MM.1S (cell line): Measurements from ENCODE around the gene EIF3A.

Source experiments
- DNase-seq: peaks from one replicate; pipeline ENCODE4 v3.0.0-alpha.2; 2015
- H2AFZ ChIP-seq: fragments of 300-600 bp; sonication (generic); 2 replicates; pipeline ENCODE4 v1.6.0; 2016; ENCODE audit warnings: antibody characterized with exemption, low read length
- H3F3A ChIP-seq: fragments of 300-600 bp; sonication (generic); 2 replicates; pipeline ENCODE4 v1.6.1; 2016; ENCODE audit warnings: mild to moderate bottlenecking, antibody characterized with exemption, low read length, moderate library complexity, mixed read lengths; ENCODE audit not compliant: insufficient read depth
- H3K27ac ChIP-seq: fragments of 300-600 bp; sonication (generic); 2 replicates; pipeline ENCODE4 v1.5.1; 2016; ENCODE audit warnings: mild to moderate bottlenecking, low read length
- H3K27me3 ChIP-seq: fragments of 300-600 bp; sonication (generic); replicated peaks from 2 replicates; pipeline ENCODE4 v1.6.0; 2016; ENCODE audit warnings: low read length; ENCODE audit not compliant: insufficient read depth
- H3K36me3 ChIP-seq: fragments of 300-600 bp; sonication (generic); replicated peaks from 2 replicates; pipeline ENCODE4 v1.6.1; 2016; ENCODE audit warnings: mild to moderate bottlenecking, low read length, mixed read lengths; ENCODE audit not compliant: insufficient read depth
- H3K4me1 ChIP-seq: fragments of 300-600 bp; sonication (generic); 2 replicates; pipeline ENCODE4 v1.6.1; 2016; ENCODE audit warnings: low read length, mixed read lengths
- H3K4me2 ChIP-seq: fragments of 300-600 bp; sonication (generic); 2 replicates; pipeline ENCODE4 v1.6.0; 2016; ENCODE audit warnings: low read depth, low read length
- H3K4me3 ChIP-seq: fragments of 300-600 bp; sonication (generic); 2 replicates; pipeline ENCODE4 v1.5.1; 2016; ENCODE audit warnings: low read length, mixed read lengths
- H3K79me2 ChIP-seq: fragments of 300-600 bp; sonication (generic); 2 replicates; pipeline ENCODE4 v1.6.1; 2016; ENCODE audit warnings: mixed run types, low read length, mixed read lengths
- H3K9ac ChIP-seq: fragments of 300-600 bp; sonication (generic); 2 replicates; pipeline ENCODE4 v1.6.1; 2016; ENCODE audit warnings: low read length, mixed read lengths
- H3K9me2 ChIP-seq: fragments of 300-600 bp; sonication (generic); replicated peaks from 2 replicates; pipeline ENCODE4 v1.6.1; 2016; ENCODE audit warnings: mild to moderate bottlenecking, low read length, mixed read lengths; ENCODE audit not compliant: insufficient read depth
- H3K9me3 ChIP-seq: fragments of 300-600 bp; sonication (generic); replicated peaks from 2 replicates; pipeline ENCODE4 v1.6.1; 2016; ENCODE audit warnings: mild to moderate bottlenecking, low read length, mixed read lengths; ENCODE audit not compliant: insufficient read depth
- H4K20me1 ChIP-seq: fragments of 300-600 bp; sonication (generic); 2 replicates; pipeline ENCODE4 v1.6.1; 2016; ENCODE audit warnings: mild to moderate bottlenecking, low read length, moderate library complexity, mixed read lengths; ENCODE audit not compliant: insufficient read depth
- CTCF ChIP-seq: fragments of 300-600 bp; sonication (generic); IDR thresholded peaks from 2 replicates; pipeline ENCODE4 v1.5.1; 2016; ENCODE audit warnings: antibody characterized with exemption, low read length, mixed read lengths
- EZH2 ChIP-seq: fragments of 300-600 bp; sonication (generic); optimal IDR thresholded peaks from 2 replicates; pipeline ENCODE3; 2017; ENCODE audit warnings: low read depth, mild to moderate bottlenecking, antibody characterized with exemption, low read length, mixed read lengths
- EZH2phosphoT487 ChIP-seq: fragments of 300-600 bp; sonication (generic); IDR thresholded peaks from 2 replicates; pipeline ENCODE4 v1.6.1; 2018; ENCODE audit warnings: antibody characterized with exemption, low read length

The EIF3A gene

DNA sequence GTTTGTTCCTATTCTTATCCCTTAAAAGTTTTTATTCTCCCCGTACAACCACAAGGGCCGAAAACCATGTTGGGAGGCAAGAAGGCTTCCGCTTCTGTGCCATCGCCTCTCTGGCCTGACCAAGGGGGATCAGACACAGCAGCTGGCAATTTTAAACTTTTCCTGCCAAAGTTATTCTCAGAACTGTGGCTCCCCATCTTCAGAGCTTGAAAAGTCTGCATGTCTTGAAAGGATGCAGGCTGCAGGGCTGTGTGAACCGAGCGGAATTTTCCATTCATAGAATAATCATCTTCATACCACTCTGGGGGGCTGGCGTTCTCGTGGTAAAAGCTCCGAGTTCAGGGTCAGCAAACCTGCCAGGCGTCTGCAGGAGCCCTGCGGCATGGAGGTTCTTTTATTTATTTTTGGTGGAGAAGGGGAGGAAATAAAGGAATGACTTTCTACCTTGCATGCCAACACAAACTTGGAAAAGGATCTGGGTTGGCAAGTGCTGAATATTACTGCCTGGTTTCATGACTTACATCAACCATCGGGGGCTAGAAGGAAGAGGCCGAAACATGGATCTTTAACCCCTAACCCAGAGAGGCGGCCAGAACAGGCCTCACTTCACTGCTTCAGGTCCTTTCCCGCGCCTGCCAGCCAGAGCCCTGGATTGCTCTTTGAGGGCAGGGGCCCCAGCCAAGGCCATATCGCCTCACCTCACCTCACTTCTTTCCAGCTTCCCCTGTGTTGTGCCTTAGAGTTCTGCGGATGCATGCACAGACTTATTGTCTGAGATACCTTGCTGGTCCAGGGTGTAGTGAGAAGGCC is 54.1 kb downstream of the EIF3A start:
- Histone ChIP-seq H3K36me3 (no peaks in the 10 kb centered on the region), H3K27ac (no peak overlapping the region), H2AFZ (no peak overlapping the region), H4K20me1 (0 out of 2 replicates have a peak, but pooled peaks cover 2% of the 10 kb centered on the region), H3K9ac (no peak overlapping the region), H3K9me3 (no peaks in the 10 kb centered on the region), H3K4me3 (no peak overlapping the region), H3K79me2 (no peaks in the 10 kb centered on the region), H3F3A (peaks cover 10% of the 10 kb centered on the region), H3K27me3 (no peaks in the 10 kb centered on the region), H3K4me2 (no peak overlapping the region), H3K9me2 (no peaks in the 10 kb centered on the region), H3K4me1 (no peaks in the 10 kb centered on the region)
- no peak for DNase-seq
- TF ChIP-seq EZH2phosphoT487 = no peak
- no peak for TF ChIP-seq EZH2
- no peak for TF ChIP-seq CTCF

DNA sequence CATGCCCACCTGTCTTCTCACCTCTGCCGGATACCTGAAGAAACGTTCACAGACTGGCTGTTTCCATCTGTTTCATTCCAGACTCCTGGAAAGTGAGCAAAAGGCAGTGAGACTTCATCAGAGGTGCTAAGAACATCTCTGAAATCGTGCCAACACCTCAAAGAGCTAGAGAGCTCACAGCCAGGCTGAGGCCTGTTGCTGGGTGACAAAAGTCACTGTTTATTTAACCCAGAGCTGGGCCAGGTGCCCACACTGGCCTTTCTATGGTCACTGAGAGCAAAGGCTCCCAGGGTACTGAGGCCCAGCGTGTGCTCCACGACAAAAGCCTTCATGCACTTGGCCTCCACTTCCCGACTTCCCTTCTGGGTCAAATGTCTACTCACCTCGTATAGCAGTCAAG is 54.8 kb downstream of the EIF3A start:
- Histone ChIP-seq H3K4me1 (no peaks in the 10 kb centered on the region), H3K9me3 (no peaks in the 10 kb centered on the region), H3K27ac (no peak overlapping the region), H3F3A (peaks cover 2% of the 10 kb centered on the region; the same call in 1 of the 2 replicates), H2AFZ (no peak overlapping the region), H3K4me2 (no peak overlapping the region), H3K79me2 (no peaks in the 10 kb centered on the region), H3K9me2 (no peaks in the 10 kb centered on the region), H3K27me3 (no peaks in the 10 kb centered on the region), H4K20me1 (no peaks in the 10 kb centered on the region), H3K4me3 (no peak overlapping the region), H3K36me3 (no peaks in the 10 kb centered on the region), H3K9ac (no peak overlapping the region)
- no peak for DNase-seq
- TF ChIP-seq EZH2 (no peak), CTCF (no peak), EZH2phosphoT487 (no peak)

DNA sequence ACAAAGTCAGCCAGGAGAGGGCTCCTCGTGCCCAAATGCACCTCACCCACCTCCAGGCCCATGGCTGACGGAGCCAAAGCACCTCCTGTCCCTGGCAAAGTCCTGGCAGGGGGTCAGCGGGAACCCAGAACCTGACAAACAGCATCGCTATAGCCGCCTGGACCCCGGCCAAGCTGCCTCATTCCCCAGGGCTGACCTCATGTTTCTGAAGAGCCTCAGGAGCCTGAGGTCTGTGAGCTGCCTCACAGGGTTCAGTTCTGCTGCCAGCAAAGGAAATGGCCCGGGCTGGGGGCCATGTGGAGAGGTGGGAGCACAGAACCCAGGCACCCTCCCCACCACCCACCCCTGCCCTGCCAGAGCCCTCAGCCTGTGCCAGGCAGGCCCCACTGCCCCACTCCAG is 55.3 kb downstream of the EIF3A start:
- Histone ChIP-seq H3K4me2 (no peak overlapping the region), H3K27ac (no peak overlapping the region), H3K79me2 (no peaks in the 10 kb centered on the region), H3K4me1 (no peaks in the 10 kb centered on the region), H2AFZ (no peak overlapping the region), H3K9ac (no peak overlapping the region), H4K20me1 (no peaks in the 10 kb centered on the region), H3K9me3 (no peaks in the 10 kb centered on the region), H3K9me2 (no peaks in the 10 kb centered on the region), H3K4me3 (no peak overlapping the region), H3K27me3 (no peaks in the 10 kb centered on the region), H3F3A (no peaks in the 10 kb centered on the region), H3K36me3 (no peaks in the 10 kb centered on the region)
- no peak for DNase-seq
- TF ChIP-seq EZH2 = no peak
- TF ChIP-seq EZH2phosphoT487 = no peak
- TF ChIP-seq CTCF = no peak
